H9 (cell line): ENCODE measurements around the gene RAI2. TPM values are rescaled to one million over a fixed set of nuclear protein-coding genes. Genes with fewer than 3 reads are reported as not detected.

Experiments
- DNase-seq: peaks from one replicate; pipeline ENCODE4 v3.0.0-alpha.2; 2017
- H2AFZ ChIP-seq: one replicate; pipeline ENCODE4 v1.6.1; 2013; ENCODE audit warnings: mild to moderate bottlenecking, low read length, control low read depth, moderate library complexity
- H2AK5ac ChIP-seq: 2 replicates; pipeline ENCODE4 v1.6.1; 2013; ENCODE audit warnings: low read length, control low read depth, mixed read lengths; ENCODE audit not compliant: insufficient read length
- H2BK120ac ChIP-seq: one replicate; pipeline ENCODE4 v1.6.1; 2013; ENCODE audit warnings: low read depth, mild to moderate bottlenecking, low read length, control low read depth, inconsistent platforms; ENCODE audit not compliant: poor library complexity, severe bottlenecking
- H2BK12ac ChIP-seq: 2 replicates; pipeline ENCODE4 v1.6.1; 2013; ENCODE audit warnings: low read length, control low read depth, mixed read lengths, low read depth; ENCODE audit not compliant: insufficient read length
- H2BK15ac ChIP-seq: 2 replicates; pipeline ENCODE4 v1.6.1; 2013; ENCODE audit warnings: low read depth, low read length, control low read depth
- H2BK20ac ChIP-seq: one replicate; pipeline ENCODE4 v1.6.1; 2013; ENCODE audit warnings: low read depth, mild to moderate bottlenecking, low read length, control low read depth, inconsistent platforms; ENCODE audit not compliant: poor library complexity, severe bottlenecking
- H2BK5ac ChIP-seq: 2 replicates; pipeline ENCODE4 v1.6.1; 2013; ENCODE audit warnings: low read length, control low read depth, mixed read lengths; ENCODE audit not compliant: insufficient read length
- H3K14ac ChIP-seq: 2 replicates; pipeline ENCODE4 v1.6.1; 2013; ENCODE audit warnings: low read length, control low read depth; ENCODE audit not compliant: insufficient read depth
- H3K18ac ChIP-seq: 2 replicates; pipeline ENCODE4 v1.6.1; 2013; ENCODE audit warnings: low read depth, mild to moderate bottlenecking, mixed read lengths, low read length, control low read depth; ENCODE audit not compliant: insufficient read length
- H3K23ac ChIP-seq: 2 replicates; pipeline ENCODE4 v1.6.1; 2013; ENCODE audit warnings: low read length, control low read depth, mixed read lengths, low read depth; ENCODE audit not compliant: insufficient read length
- H3K23me2 ChIP-seq: 2 replicates; pipeline ENCODE4 v1.6.1; 2013; ENCODE audit warnings: low read depth, mild to moderate bottlenecking, mixed read lengths, low read length, control low read depth; ENCODE audit not compliant: insufficient read length, poor library complexity, severe bottlenecking
- H3K27ac ChIP-seq: 2 replicates; pipeline ENCODE4 v1.5.1; 2013; ENCODE audit warnings: low read length, control low read depth, mixed read lengths, low read depth; ENCODE audit not compliant: insufficient read length
- H3K27me3 ChIP-seq: 2 replicates; pipeline ENCODE4 v1.6.1; 2013; ENCODE audit warnings: low read length, control low read depth, inconsistent platforms; ENCODE audit not compliant: insufficient read depth
- H3K4ac ChIP-seq: 2 replicates; pipeline ENCODE4 v1.6.1; 2013; ENCODE audit warnings: low read depth, mild to moderate bottlenecking, control low read depth, inconsistent platforms, low read length, moderate library complexity
- H3K4me1 ChIP-seq: 2 replicates; pipeline ENCODE4 v1.6.1; 2013; ENCODE audit warnings: low read length, control low read depth, inconsistent platforms; ENCODE audit not compliant: insufficient read depth
- H3K4me2 ChIP-seq: 2 replicates; pipeline ENCODE4 v1.6.1; 2013; ENCODE audit warnings: low read length, control low read depth, mixed read lengths; ENCODE audit not compliant: insufficient read length, insufficient read depth
- H3K56ac ChIP-seq: 2 replicates; pipeline ENCODE4 v1.6.1; 2013; ENCODE audit warnings: low read depth, mild to moderate bottlenecking, mixed read lengths, low read length, control low read depth; ENCODE audit not compliant: insufficient read length
- H3K79me1 ChIP-seq: 2 replicates; pipeline ENCODE4 v1.6.1; 2013; ENCODE audit warnings: low read depth, mild to moderate bottlenecking, moderate library complexity, low read length, control low read depth, inconsistent platforms; ENCODE audit not compliant: insufficient read depth, poor library complexity, severe bottlenecking
- H3K79me2 ChIP-seq: 2 replicates; pipeline ENCODE4 v1.6.1; 2013; ENCODE audit warnings: low read length, control low read depth, inconsistent platforms; ENCODE audit not compliant: insufficient read depth
- H3K9ac ChIP-seq: 2 replicates; pipeline ENCODE4 v1.6.1; 2013; ENCODE audit warnings: low read length, control low read depth, mixed read lengths; ENCODE audit not compliant: insufficient read length; ENCODE audit errors: extremely low read depth
- H3K9me3 ChIP-seq: one replicate; pipeline ENCODE4 v1.6.1; 2013; ENCODE audit warnings: low read depth, low read length, inconsistent platforms; ENCODE audit not compliant: control insufficient read depth
- H3T11ph ChIP-seq: one replicate; pipeline ENCODE4 v1.6.1; 2013; ENCODE audit warnings: mild to moderate bottlenecking, low read length, control low read depth, inconsistent platforms
- H4K20me1 ChIP-seq: one replicate; pipeline ENCODE4 v1.6.1; 2013; ENCODE audit not compliant: control insufficient read depth, insufficient read length, insufficient read depth
- H4K5ac ChIP-seq: 2 replicates; pipeline ENCODE4 v1.6.1; 2013; ENCODE audit warnings: low read depth, mild to moderate bottlenecking, mixed read lengths, low read length, control low read depth; ENCODE audit not compliant: insufficient read length
- H4K8ac ChIP-seq: replicated peaks from 2 replicates; pipeline ENCODE4 v1.6.1; 2013; ENCODE audit warnings: low read length, control low read depth, mixed read lengths, low read depth; ENCODE audit not compliant: insufficient read length
- H4K91ac ChIP-seq: 2 replicates; pipeline ENCODE4 v1.6.1; 2013; ENCODE audit warnings: low read depth, mild to moderate bottlenecking, moderate library complexity, mixed read lengths, low read length, control low read depth; ENCODE audit not compliant: insufficient read length
- H3K27ac Mint-ChIP-seq, 3 experiments: 2 replicates in 2 of 3; 3 replicates in 1 of 3; pipeline ENCODE4 v1.8.0; 2020 to 2021; ENCODE audit warnings: mixed read lengths in 3 of 3, mild to moderate bottlenecking in 1 of 3, moderate library complexity in 1 of 3
- H3K27me3 Mint-ChIP-seq: 2 replicates; pipeline ENCODE4 v1.8.0; 2021; ENCODE audit warnings: low read depth, mild to moderate bottlenecking, moderate library complexity, mixed read lengths
- H3K36me3 Mint-ChIP-seq, 3 experiments: 2 replicates in 2 of 3; 3 replicates in 1 of 3; pipeline ENCODE4 v1.8.0; 2020 to 2021; ENCODE audit warnings: low read depth in 3 of 3, mixed read lengths in 3 of 3; ENCODE audit not compliant: insufficient read depth in 1 of 3
- H3K4me1 Mint-ChIP-seq, 2 experiments: 2 replicates each; pipeline ENCODE4 v1.8.0; 2020; ENCODE audit warnings: mixed read lengths in 2 of 2
- H3K4me3 Mint-ChIP-seq, 2 experiments: 2 replicates in 1 of 2; 3 replicates in 1 of 2; pipeline ENCODE4 v1.8.0; 2020 to 2021; ENCODE audit warnings: mild to moderate bottlenecking in 2 of 2, mixed read lengths in 2 of 2, moderate library complexity in 1 of 2
- H3K9me3 Mint-ChIP-seq, 2 experiments: 2 replicates in 1 of 2; 3 replicates in 1 of 2; pipeline ENCODE4 v1.8.0; 2020; ENCODE audit warnings: mild to moderate bottlenecking in 2 of 2, mixed read lengths in 2 of 2, moderate library complexity in 1 of 2
- CTCF ChIP-seq: fragments of 200-600 bp; sonication (generic); conservative IDR thresholded peaks from 3 replicates; pipeline ENCODE4 v1.8.0; 2021; ENCODE audit warnings: antibody characterized with exemption, mild to moderate bottlenecking
- WGBS: extraction: QIAGEN DNeasy Blood & Tissue Kit; methylation state at CpG from one replicate; pipeline ENCODE4 v1.1.7; 2013; ENCODE audit warnings: missing lambda C conversion rate, low lambda C conversion rate, mixed read lengths; ENCODE audit not compliant: insufficient read length; ENCODE audit errors: extremely low coverage; 5-methylcytosine and 5-hydroxymethylcytosine counted together
- total RNA-seq: library from RNA; stranded (reverse); gene quantifications from 2 replicates; pipeline ENCODE4 v1.2.1, GENCODE V29; 2021

Gene RAI2
- total RNA-seq, 1 experiment from 2014 or later = 0.72 TPM

DNA sequence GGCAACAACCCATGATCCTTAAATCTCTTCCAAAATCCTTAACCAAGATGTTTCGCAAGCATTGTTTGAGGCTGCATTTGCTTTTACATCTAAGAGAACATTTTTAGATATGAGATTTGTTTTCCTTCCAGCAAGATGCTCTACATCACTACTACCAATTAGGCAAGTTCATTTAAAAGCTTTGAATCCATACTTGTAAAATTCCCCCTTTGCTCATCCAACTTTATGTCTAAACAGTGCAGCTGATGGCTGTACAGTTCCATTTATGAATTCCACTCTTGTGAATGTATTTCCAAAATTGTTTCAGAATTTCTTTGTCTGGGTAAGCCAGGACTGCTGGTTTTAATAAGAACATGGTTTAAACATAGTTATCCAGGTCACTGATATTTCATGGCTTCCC is 31.5 kb downstream of the RAI2 start:
- Histone ChIP-seq H4K8ac (no peak overlapping the region), H2BK15ac (no peak overlapping the region), H2AK5ac (no peak overlapping the region), H2BK12ac (no peak overlapping the region), H3K27me3 (no peaks in the 10 kb centered on the region; the same call in 1 of the 2 replicates), H2BK20ac (no peak overlapping the region), H3K23ac (no peak overlapping the region), H2AFZ (no peak overlapping the region), H4K91ac (no peak overlapping the region), H3K56ac (no peak overlapping the region), H3K79me2 (no peaks in the 10 kb centered on the region), H3K4me2 (no peak overlapping the region), H3T11ph (no peak overlapping the region), H4K20me1 (no peaks in the 10 kb centered on the region), H3K23me2 (no peaks in the 10 kb centered on the region), H3K4ac (no peak overlapping the region), H3K79me1 (no peaks in the 10 kb centered on the region), H3K9me3 (peaks cover 8% of the 10 kb centered on the region), H3K18ac (no peak overlapping the region), H4K5ac (no peak overlapping the region), H2BK5ac (no peak overlapping the region), H3K9ac (no peak overlapping the region), H3K4me1 (no peaks in the 10 kb centered on the region), H3K14ac (no peak overlapping the region), H2BK120ac (no peak overlapping the region), H3K27ac (no peak overlapping the region)
- no peak overlapping the region for H3K27ac Mint-ChIP-seq
- H3K9me3 Mint-ChIP-seq = peaks cover 68 to 69% of the 10 kb centered on the region in 2 experiments
- H3K4me3 Mint-ChIP-seq = no peak overlapping the region
- H3K4me1 Mint-ChIP-seq = peaks cover 8 to 11% of the 10 kb centered on the region in 2 experiments
- no CpG with 5 or more reads among the region's 1 CpG for WGBS
- no peak for TF ChIP-seq CTCF
- H3K27me3 Mint-ChIP-seq = peaks cover 18% of the 10 kb centered on the region
- peaks cover 0 to 5% (median 0%) of the 10 kb centered on the region in 3 experiments; a peak in 3 of 7 replicates for H3K36me3 Mint-ChIP-seq
- DNase-seq = no peak
